PC-3 (cell line): ENCODE measurements around the gene PTPRE. TPM values are rescaled to one million over a fixed set of nuclear protein-coding genes. Genes with fewer than 3 reads are reported as not detected.

ENCODE experiments used
- ATAC-seq: fragments of 200-7000 bp; cut with Tn5 transposase; 2 replicates; pipeline ENCODE4 v1.9.1; 2020; ENCODE audit warnings: mild to moderate bottlenecking, moderate library complexity
- BruUV-seq: library from RNA; stranded (reverse); fragments of 400-500 nt; replicated peaks from 2 replicates; lab custom pipeline; 2021; lab: Mats Ljungman, UMichigan
- CTCF ChIA-PET: fragments of 300-600 bp; sonication (Branson Sonifier 250); formaldehyde crosslinking; loops from one replicate; lab custom pipeline; 2022; ENCODE audit warnings: antibody characterized with exemption; lab: Charles Lee
- POLR2A ChIA-PET: fragments of 300-600 bp; sonication (Branson Sonifier 250); formaldehyde crosslinking; loops from one replicate; lab custom pipeline; 2022; ENCODE audit warnings: antibody characterized with exemption; ENCODE audit not compliant: unreplicated experiment; lab: Charles Lee
- DNase-seq: peaks from one replicate; pipeline ENCODE4 v3.0.0-alpha.2; 2015
- H2AFZ ChIP-seq: fragments of 300-600 bp; sonication (generic); 2 replicates; pipeline ENCODE4 v1.6.0; 2016; ENCODE audit warnings: antibody characterized with exemption, low read length
- H3F3A ChIP-seq: fragments of 300-600 bp; sonication (generic); one replicate; pipeline ENCODE4 v1.6.0; 2017; ENCODE audit warnings: antibody characterized with exemption, low read length, control low read depth, mild to moderate bottlenecking; ENCODE audit not compliant: unreplicated experiment
- H3K27ac ChIP-seq: fragments of 300-600 bp; sonication (generic); 2 replicates; pipeline ENCODE4 v1.5.1; 2016; ENCODE audit warnings: mild to moderate bottlenecking, low read length
- H3K27me3 ChIP-seq: fragments of 300-600 bp; sonication (generic); 2 replicates; pipeline ENCODE4 v1.6.1; 2016; ENCODE audit warnings: low read length, mixed read lengths
- H3K36me3 ChIP-seq: fragments of 300-600 bp; sonication (generic); 2 replicates; pipeline ENCODE4 v1.6.1; 2016; ENCODE audit warnings: low read depth, mixed run types, low read length, mixed read lengths
- H3K4me1 ChIP-seq: fragments of 300-600 bp; sonication (generic); 2 replicates; pipeline ENCODE4 v1.5.1; 2016; ENCODE audit warnings: low read length; ENCODE audit not compliant: insufficient read depth
- H3K4me2 ChIP-seq: fragments of 300-600 bp; sonication (generic); 2 replicates; pipeline ENCODE4 v1.6.0; 2016; ENCODE audit warnings: low read length
- H3K4me3 ChIP-seq: fragments of 300-600 bp; sonication (generic); 2 replicates; pipeline ENCODE4 v1.5.1; 2016; ENCODE audit warnings: mild to moderate bottlenecking, low read length, mixed read lengths
- H3K79me2 ChIP-seq: fragments of 300-600 bp; sonication (generic); 2 replicates; pipeline ENCODE4 v1.6.1; 2017; ENCODE audit warnings: low read length, mixed read lengths
- H3K9ac ChIP-seq: fragments of 300-600 bp; sonication (generic); 2 replicates; pipeline ENCODE4 v1.6.0; 2016; ENCODE audit warnings: mild to moderate bottlenecking, low read length
- H3K9me2 ChIP-seq: fragments of 300-600 bp; sonication (generic); replicated peaks from 2 replicates; pipeline ENCODE4 v1.6.1; 2016; ENCODE audit warnings: mixed run types, low read length, mixed read lengths
- H3K9me3 ChIP-seq: fragments of 300-600 bp; sonication (generic); 2 replicates; pipeline ENCODE4 v1.6.1; 2016; ENCODE audit warnings: low read length, mixed read lengths
- H4K20me1 ChIP-seq: fragments of 300-600 bp; sonication (generic); 2 replicates; pipeline ENCODE4 v1.6.1; 2016; ENCODE audit warnings: low read length, mixed read lengths
- EZH2 ChIP-seq: fragments of 300-600 bp; sonication (generic); IDR thresholded peaks from one replicate; pipeline ENCODE4 v1.6.1; 2017; ENCODE audit warnings: antibody characterized with exemption, mild to moderate bottlenecking, low read length; ENCODE audit not compliant: unreplicated experiment
- EZH2phosphoT487 ChIP-seq: fragments of 300-600 bp; sonication (generic); IDR thresholded peaks from 2 replicates; pipeline ENCODE4 v1.6.1; 2018; ENCODE audit warnings: mild to moderate bottlenecking, antibody characterized with exemption, low read length, borderline replicate concordance
- intact Hi-C: fragments of 100-400 bp; cut with micrococcal nuclease; formaldehyde crosslinking; loops from 2 replicates; pipeline ENCODE4 v1.9.0; 2023
- total RNA-seq: library from RNA; depleted of rRNA; stranded (reverse); fragments of >200 nt; gene quantifications from 2 replicates; pipeline ENCODE4 v1.2.3, GENCODE V29; 2014
- TF ChIP-seq, protein P1 (sequence below): fragments of 300-600 bp; sonication (generic); conservative IDR thresholded peaks from 2 replicates; pipeline ENCODE4 v1.5.1; 2017; ENCODE audit warnings: antibody characterized with exemption, low read depth, mild to moderate bottlenecking, low read length

Gene PTPRE
- total RNA-seq, 1 experiment from 2014 or later: 3.1 TPM

DNA sequence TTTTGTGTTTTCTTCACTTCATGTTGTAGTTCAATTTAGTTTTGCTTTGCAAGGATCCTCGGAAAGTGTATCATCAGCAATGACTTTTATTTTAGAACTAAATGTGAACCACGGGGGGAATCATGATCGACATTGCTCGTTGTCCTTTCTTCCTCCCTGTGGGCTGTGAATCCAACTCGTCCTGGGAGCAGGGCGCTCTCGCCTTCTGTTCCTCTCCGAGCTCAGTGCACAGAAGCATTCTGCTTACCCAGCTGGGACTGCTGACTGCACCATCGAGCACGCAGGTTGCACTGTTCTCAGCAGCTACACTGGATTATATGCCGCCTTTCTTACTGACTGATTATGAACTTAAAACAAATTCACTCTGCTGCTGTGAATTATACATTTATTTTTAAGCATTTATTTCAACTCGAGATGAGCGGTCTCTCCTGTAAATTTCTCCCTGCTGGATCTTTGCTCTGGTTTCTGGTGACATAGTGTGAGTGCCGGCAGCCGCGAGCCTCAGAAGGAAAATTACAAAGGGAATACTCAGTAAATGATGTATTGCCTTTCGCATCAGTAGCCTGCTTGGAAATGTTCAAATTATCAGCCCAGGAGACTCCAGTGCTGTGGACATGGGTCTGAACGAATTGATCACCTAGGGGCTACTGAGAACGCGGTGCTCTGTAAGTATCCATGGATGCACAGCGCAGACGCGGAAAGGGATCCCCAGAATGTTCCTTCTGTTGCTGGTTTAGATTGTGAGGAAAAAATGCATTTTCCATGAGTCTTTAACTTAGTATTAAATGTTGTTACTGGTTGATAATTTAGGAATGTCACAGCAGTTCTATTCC lies 92.6 kb downstream of the PTPRE start:
- Histone ChIP-seq H3K36me3 (no peaks in the 10 kb centered on the region), H4K20me1 (no peaks in the 10 kb centered on the region), H2AFZ (no peak overlapping the region), H3K9ac (no peak overlapping the region), H3K4me2 (no peak overlapping the region), H3K4me3 (no peak overlapping the region), H3K27ac (no peak overlapping the region), H3K79me2 (no peaks in the 10 kb centered on the region), H3K9me3 (no peaks in the 10 kb centered on the region), H3K9me2 (no peaks in the 10 kb centered on the region), H3F3A (no peaks in the 10 kb centered on the region), H3K27me3 (peaks cover 49% of the 10 kb centered on the region), H3K4me1 (no peaks in the 10 kb centered on the region)
- POLR2A ChIA-PET: no interaction called here
- ATAC-seq (no peak), DNase-seq (no peak)
- intact Hi-C loops: no loop called here
- TF ChIP-seq, protein P1, sequence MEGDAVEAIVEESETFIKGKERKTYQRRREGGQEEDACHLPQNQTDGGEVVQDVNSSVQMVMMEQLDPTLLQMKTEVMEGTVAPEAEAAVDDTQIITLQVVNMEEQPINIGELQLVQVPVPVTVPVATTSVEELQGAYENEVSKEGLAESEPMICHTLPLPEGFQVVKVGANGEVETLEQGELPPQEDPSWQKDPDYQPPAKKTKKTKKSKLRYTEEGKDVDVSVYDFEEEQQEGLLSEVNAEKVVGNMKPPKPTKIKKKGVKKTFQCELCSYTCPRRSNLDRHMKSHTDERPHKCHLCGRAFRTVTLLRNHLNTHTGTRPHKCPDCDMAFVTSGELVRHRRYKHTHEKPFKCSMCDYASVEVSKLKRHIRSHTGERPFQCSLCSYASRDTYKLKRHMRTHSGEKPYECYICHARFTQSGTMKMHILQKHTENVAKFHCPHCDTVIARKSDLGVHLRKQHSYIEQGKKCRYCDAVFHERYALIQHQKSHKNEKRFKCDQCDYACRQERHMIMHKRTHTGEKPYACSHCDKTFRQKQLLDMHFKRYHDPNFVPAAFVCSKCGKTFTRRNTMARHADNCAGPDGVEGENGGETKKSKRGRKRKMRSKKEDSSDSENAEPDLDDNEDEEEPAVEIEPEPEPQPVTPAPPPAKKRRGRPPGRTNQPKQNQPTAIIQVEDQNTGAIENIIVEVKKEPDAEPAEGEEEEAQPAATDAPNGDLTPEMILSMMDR: no peak
- TF ChIP-seq EZH2 (no peak), EZH2phosphoT487 (no peak)
- CTCF ChIA-PET: no interaction called here
- BruUV-seq: no TSS peak

DNA sequence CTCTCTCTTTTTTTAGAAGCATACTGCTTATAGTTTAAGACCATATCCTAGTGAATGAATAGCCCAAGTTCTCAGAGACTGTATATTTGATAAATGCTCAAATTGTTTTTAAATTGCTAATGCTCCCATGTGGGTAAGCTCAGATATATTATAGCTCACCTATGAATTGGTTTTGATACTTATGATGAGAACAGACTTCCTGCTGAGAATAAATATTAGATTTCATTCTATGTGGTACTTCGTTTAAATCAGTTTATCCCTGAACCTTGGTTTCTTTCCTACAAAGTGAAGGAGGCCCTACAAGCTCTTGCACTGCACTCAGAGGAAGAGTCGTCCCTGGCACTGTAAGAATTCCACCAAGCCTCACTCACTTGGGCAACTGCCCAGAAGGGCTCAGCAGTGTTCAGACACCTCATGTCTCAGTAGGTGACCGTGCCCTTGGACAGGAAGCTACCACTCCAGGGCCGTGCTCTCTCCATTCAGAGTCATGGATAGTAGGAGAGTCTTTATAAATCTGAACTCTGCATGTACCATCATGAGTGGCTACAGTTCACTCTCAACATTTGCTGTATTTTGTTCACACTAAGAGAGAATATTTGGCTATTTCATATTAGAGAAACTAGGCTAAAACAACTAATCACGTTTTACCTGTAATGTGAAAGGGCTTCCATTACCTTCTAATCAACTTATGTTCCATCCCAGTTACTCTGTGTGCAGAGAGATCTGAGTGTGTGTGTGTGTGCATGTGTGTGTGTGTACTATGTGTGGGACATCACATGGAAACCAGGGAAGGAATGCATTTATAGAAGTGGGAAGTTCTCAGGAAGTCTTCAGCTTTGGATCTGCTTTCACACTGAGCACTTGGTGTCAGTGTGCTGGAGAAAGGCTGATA lies 93.8 kb downstream of the PTPRE start:
- H3K9me2 ChIP-seq: no peaks in the 10 kb centered on the region
- no peaks in the 10 kb centered on the region for H3K9me3 ChIP-seq
- TF ChIP-seq, protein P1: no peak
- TF ChIP-seq EZH2phosphoT487 (no peak), EZH2 (no peak)
- no peaks in the 10 kb centered on the region for H3F3A ChIP-seq
- no peaks in the 10 kb centered on the region for H3K4me1 ChIP-seq
- ChIA-PET POLR2A (no interaction called here), CTCF (no interaction called here)
- no peak overlapping the region for H2AFZ ChIP-seq
- H3K9ac ChIP-seq: no peak overlapping the region
- ATAC-seq (peak; percentile 43; the same call in 1 of the 2 replicates), DNase-seq (peak; percentile 52)
- H3K4me3 ChIP-seq: no peak overlapping the region
- BruUV-seq: no TSS peak
- intact Hi-C loops: no loop called here
- H3K79me2 ChIP-seq: no peaks in the 10 kb centered on the region
- no peaks in the 10 kb centered on the region for H3K36me3 ChIP-seq
- no peak overlapping the region for H3K4me2 ChIP-seq
- H4K20me1 ChIP-seq: no peaks in the 10 kb centered on the region
- no peak overlapping the region for H3K27ac ChIP-seq
- peaks cover 43% of the 10 kb centered on the region for H3K27me3 ChIP-seq
